ENCODE measurements around the gene CDK7. TPM values are rescaled to one million over a fixed set of nuclear protein-coding genes. Genes with fewer than 3 reads are reported as not detected.
"Not testable (repeated sequence)": the region's sequence is repeated elsewhere in the genome, so short reads cannot be mapped to it uniquely, and the experiment has no call there.

The CDK7 gene
- polyA plus RNA-seq, 6 donors from 2014 or later, result 28.8 to 55.4 (median 31.4) TPM

GRCh38 chr5:69245031-69245430 lies 10.3 kb downstream of the CDK7 start:
- no peak for ATAC-seq (ENCODE audit: low read depth in 2 of 2)
- Mint-ChIP-seq H3K27ac (peak overlapping the region in 1 of 6 donors; percentile 78), H3K27me3 (no peaks in the 10 kb centered on the region), H3K4me1 (peaks cover 25 to 42% (median 30%) of the 10 kb centered on the region in 3 donors), H3K9me3 (peaks cover 2 to 18% (median 6%) of the 10 kb centered on the region in 7 donors), H3K36me3 (peaks cover 22 to 38% of the 10 kb centered on the region in 2 donors), H3K4me3 (no peak overlapping the region)
- no peak for DNase-seq

- peaks cover 2 to 18% (median 6%) of the 10 kb centered on the region in 7 donors for H3K9me3 Mint-ChIP-seq
- H3K36me3 Mint-ChIP-seq, result peaks cover 17 to 26% of the 10 kb centered on the region in 2 donors
- ATAC-seq (ENCODE audit: low read depth in 2 of 2), result no peak
- H3K4me1 Mint-ChIP-seq, result peaks cover 22 to 30% (median 29%) of the 10 kb centered on the region in 3 donors
- peak overlapping the region in 1 of 8 donors; percentile 7 for H3K4me3 Mint-ChIP-seq
- H3K27ac Mint-ChIP-seq, result peak overlapping the region in 1 of 6 donors; percentile 73
- no peak for DNase-seq
- H3K27me3 Mint-ChIP-seq, result no peaks in the 10 kb centered on the region
Observed at GRCh38 chr5:69248019-69248418, 13.3 kb downstream of the CDK7 start.

GRCh38 chr5:69250593-69250992 lies 15.9 kb downstream of the CDK7 start:
- Mint-ChIP-seq H3K4me3 (no peak overlapping the region), H3K36me3 (peaks cover 16 to 23% of the 10 kb centered on the region in 2 donors), H3K27me3 (no peaks in the 10 kb centered on the region), H3K9me3 (peaks cover 2 to 18% (median 6%) of the 10 kb centered on the region in 7 donors), H3K27ac (peak overlapping the region in 1 of 6 donors; percentile 89), H3K4me1 (peaks cover 12 to 16% (median 16%) of the 10 kb centered on the region in 3 donors)
- ATAC-seq (ENCODE audit: low read depth in 2 of 2) (no peak), DNase-seq (no peak)

GRCh38 chr5:69252437-69252836 lies 17.8 kb downstream of the CDK7 start:
- DNase-seq (no peak), ATAC-seq (ENCODE audit: low read depth in 2 of 2) (no peak)
- peak overlapping the region in 1 of 6 donors; percentile 69 for H3K27ac Mint-ChIP-seq
- H3K36me3 Mint-ChIP-seq, result peaks cover 8 to 15% of the 10 kb centered on the region in 2 donors
- H3K4me3 Mint-ChIP-seq, result no peak overlapping the region
- peaks cover 0 to 8% (median 7%) of the 10 kb centered on the region in 3 donors for H3K4me1 Mint-ChIP-seq
- no peaks in the 10 kb centered on the region for H3K27me3 Mint-ChIP-seq
- H3K9me3 Mint-ChIP-seq, result peaks cover 0 to 14% (median 4%) of the 10 kb centered on the region in 7 donors

- not testable (repeated sequence) for H3K4me3 Mint-ChIP-seq; ATAC-seq (ENCODE audit: low read depth in 2 of 2); H3K27ac Mint-ChIP-seq; H3K36me3 Mint-ChIP-seq; H3K4me1 Mint-ChIP-seq; H3K9me3 Mint-ChIP-seq; H3K27me3 Mint-ChIP-seq; DNase-seq
Observed at GRCh38 chr5:69255940-69256339, 21.3 kb downstream of the CDK7 start.

GRCh38 chr5:69257577-69257976 lies 22.9 kb downstream of the CDK7 start:
- DNase-seq (no peak), ATAC-seq (ENCODE audit: low read depth in 2 of 2) (no peak)
- H3K4me3 Mint-ChIP-seq, result no peak overlapping the region
- peak overlapping the region in 1 of 6 donors; percentile 11 for H3K27ac Mint-ChIP-seq
- H3K4me1 Mint-ChIP-seq, result peaks cover 0 to 4% (median 0%) of the 10 kb centered on the region in 3 donors
- peaks cover 8 to 13% of the 10 kb centered on the region in 2 donors for H3K36me3 Mint-ChIP-seq
- H3K27me3 Mint-ChIP-seq, result no peaks in the 10 kb centered on the region
- no peaks in the 10 kb centered on the region for H3K9me3 Mint-ChIP-seq

- ATAC-seq (ENCODE audit: low read depth in 2 of 2) (no peak), DNase-seq (no peak)
- peaks cover 17 to 28% of the 10 kb centered on the region in 2 donors for H3K36me3 Mint-ChIP-seq
- no peak overlapping the region for H3K4me3 Mint-ChIP-seq
- no peaks in the 10 kb centered on the region for H3K27me3 Mint-ChIP-seq
- H3K27ac Mint-ChIP-seq, result peak overlapping the region in 1 of 6 donors; percentile 83
- H3K9me3 Mint-ChIP-seq, result no peaks in the 10 kb centered on the region
- peaks cover 0 to 4% (median 0%) of the 10 kb centered on the region in 3 donors for H3K4me1 Mint-ChIP-seq
Observed at GRCh38 chr5:69261034-69261433, 26.3 kb downstream of the CDK7 start.

- no peak overlapping the region for H3K4me3 Mint-ChIP-seq
- ATAC-seq (ENCODE audit: low read depth in 2 of 2) (no peak), DNase-seq (no peak)
- H3K9me3 Mint-ChIP-seq, result no peaks in the 10 kb centered on the region
- no peaks in the 10 kb centered on the region for H3K27me3 Mint-ChIP-seq
- H3K4me1 Mint-ChIP-seq, result peaks cover 0 to 5% (median 4%) of the 10 kb centered on the region in 3 donors
- peaks cover 16 to 37% of the 10 kb centered on the region in 2 donors for H3K36me3 Mint-ChIP-seq
- peak overlapping the region in 3 of 6 donors; percentile 39 to 82 (median 69) for H3K27ac Mint-ChIP-seq
Observed at GRCh38 chr5:69265931-69266330, 31.2 kb downstream of the CDK7 start.

- H3K4me3 Mint-ChIP-seq, result no peak overlapping the region
- ATAC-seq (ENCODE audit: low read depth in 2 of 2) (no peak), DNase-seq (no peak)
- peak overlapping the region in 2 of 6 donors; percentile 11 to 85 for H3K27ac Mint-ChIP-seq
- H3K27me3 Mint-ChIP-seq, result no peaks in the 10 kb centered on the region
- peaks cover 6 to 25% of the 10 kb centered on the region in 2 donors for H3K36me3 Mint-ChIP-seq
- no peaks in the 10 kb centered on the region for H3K9me3 Mint-ChIP-seq
- H3K4me1 Mint-ChIP-seq, result peaks cover 0 to 9% (median 6%) of the 10 kb centered on the region in 3 donors
Observed at GRCh38 chr5:69268899-69269298, 34.2 kb downstream of the CDK7 start.

GRCh38 chr5:69270840-69271239 lies 36.2 kb downstream of the CDK7 start:
- peaks cover 0 to 23% of the 10 kb centered on the region in 2 donors for H3K36me3 Mint-ChIP-seq
- peak overlapping the region in 2 of 6 donors; percentile 8 to 14 for H3K27ac Mint-ChIP-seq
- no peak overlapping the region for H3K4me3 Mint-ChIP-seq
- H3K9me3 Mint-ChIP-seq, result no peaks in the 10 kb centered on the region
- no peaks in the 10 kb centered on the region for H3K27me3 Mint-ChIP-seq
- no peak for ATAC-seq (ENCODE audit: low read depth in 2 of 2)
- DNase-seq, result no peak
- H3K4me1 Mint-ChIP-seq, result peaks cover 0 to 9% (median 6%) of the 10 kb centered on the region in 3 donors

GRCh38 chr5:69271376-69271775 lies 36.7 kb downstream of the CDK7 start:
- Mint-ChIP-seq H3K4me1 (peaks cover 0 to 9% (median 6%) of the 10 kb centered on the region in 3 donors), H3K27me3 (no peaks in the 10 kb centered on the region), H3K9me3 (no peaks in the 10 kb centered on the region), H3K27ac (peak overlapping the region in 2 of 6 donors; percentile 8 to 79), H3K36me3 (peaks cover 0 to 24% of the 10 kb centered on the region in 2 donors), H3K4me3 (no peak overlapping the region)
- DNase-seq, result no peak
- ATAC-seq (ENCODE audit: low read depth in 2 of 2), result no peak

GRCh38 chr5:69275563-69275962 lies 40.9 kb downstream of the CDK7 start:
- DNase-seq (no peak), ATAC-seq (ENCODE audit: low read depth in 2 of 2) (no peak)
- Mint-ChIP-seq H3K9me3 (no peaks in the 10 kb centered on the region), H3K4me1 (peaks cover 0 to 10% (median 6%) of the 10 kb centered on the region in 3 donors), H3K27me3 (no peaks in the 10 kb centered on the region), H3K36me3 (peaks cover 0 to 22% of the 10 kb centered on the region in 2 donors), H3K4me3 (no peak overlapping the region), H3K27ac (no peak overlapping the region)

GRCh38 chr5:69276422-69277174 lies 41.9 kb downstream of the CDK7 start:
- Mint-ChIP-seq H3K4me3 (no peak overlapping the region), H3K9me3 (no peaks in the 10 kb centered on the region), H3K27ac (no peak overlapping the region), H3K36me3 (peaks cover 0 to 15% of the 10 kb centered on the region in 2 donors), H3K27me3 (no peaks in the 10 kb centered on the region), H3K4me1 (peaks cover 0 to 10% (median 6%) of the 10 kb centered on the region in 3 donors)
- no peak for ATAC-seq (ENCODE audit: low read depth in 2 of 2)
- DNase-seq, result no peak

GRCh38 chr5:69279517-69279916 lies 44.8 kb downstream of the CDK7 start:
- Mint-ChIP-seq H3K4me3 (no peak overlapping the region), H3K36me3 (peaks cover 5 to 13% of the 10 kb centered on the region in 2 donors), H3K27ac (peak overlapping the region in 3 of 6 donors; percentile 15 to 61 (median 39)), H3K9me3 (no peaks in the 10 kb centered on the region), H3K27me3 (no peaks in the 10 kb centered on the region), H3K4me1 (peaks cover 0 to 5% (median 0%) of the 10 kb centered on the region in 3 donors)
- DNase-seq (no peak), ATAC-seq (ENCODE audit: low read depth in 2 of 2) (no peak)
